ENCODE data around the gene SIRPA. TPM values are rescaled to one million over a fixed set of nuclear protein-coding genes. Genes with fewer than 3 reads are reported as not detected.

The SIRPA gene
- total RNA-seq, 1 donor from 2014 or later, result 130 TPM

- no peak for ATAC-seq
Measured at GRCh38 chr20:1902188-1902587, 7.0 kb downstream of the SIRPA start.

GRCh38 chr20:1904135-1904534, 8.9 kb downstream of the SIRPA start:
- peaks cover 27% of the 10 kb centered on the region for H3K36me3 ChIP-seq
- peaks cover 5% of the 10 kb centered on the region for H3K27me3 ChIP-seq (ENCODE audit: low read depth)
- no peak overlapping the region for H3K27ac ChIP-seq
- TF ChIP-seq CTCF (IDR thresholded peaks at IDR 0.05), result no peak
- H3K9me3 ChIP-seq, result no peaks in the 10 kb centered on the region
- H3K4me1 ChIP-seq, result peaks cover 17% of the 10 kb centered on the region
- no peak for ATAC-seq
- intact Hi-C loops (cut with DNase I), result no loop called here
- DNase-seq, result no peak
- H3K4me3 ChIP-seq, result no peak overlapping the region

More at GRCh38 chr20:1902188-1902587, 7.0 kb downstream of the SIRPA start:
- H3K9me3 ChIP-seq, result no peaks in the 10 kb centered on the region
- H3K27me3 ChIP-seq (ENCODE audit: low read depth), result peaks cover 16% of the 10 kb centered on the region
- peaks cover 34% of the 10 kb centered on the region for H3K4me1 ChIP-seq
- H3K36me3 ChIP-seq, result peaks cover 21% of the 10 kb centered on the region
- no peak for DNase-seq
- intact Hi-C loops (cut with DNase I), result no loop called here
- TF ChIP-seq CTCF (IDR thresholded peaks at IDR 0.05), result no peak
- H3K27ac ChIP-seq, result no peak overlapping the region
- no peak overlapping the region for H3K4me3 ChIP-seq

DNA sequence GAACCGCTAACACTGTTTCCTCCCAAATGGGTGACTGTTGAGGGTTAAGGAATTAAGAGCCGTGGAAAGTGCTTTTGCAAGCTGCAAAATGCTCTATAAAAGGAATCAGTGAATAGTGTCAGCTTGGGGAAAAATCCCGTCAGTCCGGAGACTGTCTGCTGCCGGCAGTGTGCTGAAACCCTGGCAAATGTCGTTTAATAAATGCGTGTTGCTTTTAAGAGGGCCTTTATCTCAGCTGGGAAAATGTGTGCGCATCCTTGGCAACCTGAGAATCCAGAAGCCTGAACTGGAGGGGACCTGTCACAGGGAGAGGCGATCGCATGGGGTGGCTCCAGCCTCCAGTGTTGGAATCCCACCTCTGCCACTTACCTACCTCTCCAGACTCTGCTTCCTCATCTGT, 9.8 kb downstream of the SIRPA start:
- Histone ChIP-seq H3K27ac (no peak overlapping the region), H3K4me1 (peaks cover 8% of the 10 kb centered on the region), H3K27me3 (ENCODE audit: low read depth) (peaks cover 5% of the 10 kb centered on the region), H3K9me3 (no peaks in the 10 kb centered on the region), H3K4me3 (no peak overlapping the region), H3K36me3 (peaks cover 27% of the 10 kb centered on the region)
- ATAC-seq (no peak), DNase-seq (no peak)
- intact Hi-C loops (cut with DNase I), result no loop called here
- no peak for TF ChIP-seq CTCF (IDR thresholded peaks at IDR 0.05)

DNA sequence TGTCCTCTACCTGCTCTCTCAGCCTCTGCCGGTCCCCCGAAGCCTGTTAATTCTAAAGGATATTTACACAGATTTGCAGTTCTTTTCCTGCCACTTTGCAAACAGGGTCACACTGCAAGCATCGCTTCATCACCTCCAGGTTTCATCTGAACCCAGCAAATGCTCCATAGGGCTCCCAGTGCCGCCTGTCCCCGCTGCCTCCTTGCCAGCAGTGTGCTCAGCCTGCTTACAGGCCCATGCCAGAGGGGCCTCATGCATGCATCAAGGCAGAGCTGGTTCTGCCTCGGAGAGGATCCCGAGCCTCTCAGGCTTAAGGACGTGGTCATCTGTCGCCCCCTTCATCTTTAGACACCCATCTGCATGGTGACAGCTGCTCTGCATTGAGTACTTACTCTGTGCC, 10.5 kb downstream of the SIRPA start:
- H3K9me3 ChIP-seq, result no peaks in the 10 kb centered on the region
- peaks cover 5% of the 10 kb centered on the region for H3K27me3 ChIP-seq (ENCODE audit: low read depth)
- H3K4me1 ChIP-seq, result peaks cover 3% of the 10 kb centered on the region
- peaks cover 27% of the 10 kb centered on the region for H3K36me3 ChIP-seq
- no peak for DNase-seq
- no peak overlapping the region for H3K27ac ChIP-seq
- TF ChIP-seq CTCF (IDR thresholded peaks at IDR 0.05), result no peak
- no peak for ATAC-seq
- intact Hi-C loops (cut with DNase I), result no loop called here
- no peak overlapping the region for H3K4me3 ChIP-seq

DNA sequence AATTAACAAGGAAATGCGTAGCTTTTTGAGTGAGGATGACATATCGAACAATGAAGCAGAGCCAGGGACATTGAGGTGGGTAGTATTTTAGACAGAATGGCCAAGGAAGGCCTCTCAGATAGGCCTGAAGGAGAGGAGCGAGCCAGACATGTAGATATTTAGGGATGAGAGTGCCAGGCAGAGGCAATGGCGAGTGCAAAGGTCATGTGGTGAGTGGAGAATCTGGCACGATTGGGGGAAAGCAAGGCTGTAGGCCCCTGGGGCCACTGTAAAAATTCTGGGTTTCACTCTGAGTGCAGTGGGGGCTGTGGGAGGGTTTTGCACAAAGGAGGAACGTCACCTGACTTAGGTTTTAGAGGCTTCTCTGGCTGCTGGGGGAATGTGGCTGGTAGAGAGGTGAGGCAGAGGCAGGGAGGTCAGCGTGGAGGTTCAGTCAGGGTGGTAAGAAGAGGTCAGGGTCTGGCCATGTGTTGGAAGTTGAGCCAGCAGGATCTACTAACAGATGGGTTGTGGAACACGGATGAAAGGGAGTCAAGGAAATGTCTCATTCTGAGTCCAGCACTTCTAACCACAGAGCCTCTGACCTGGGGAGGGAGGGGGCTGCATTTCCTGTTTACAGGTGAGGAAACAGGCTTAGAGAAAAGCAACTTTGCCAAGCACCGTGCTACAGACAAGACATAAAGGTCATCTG, 11.3 kb downstream of the SIRPA start:
- DNase-seq (no peak), ATAC-seq (no peak)
- Histone ChIP-seq H3K9me3 (no peaks in the 10 kb centered on the region), H3K4me3 (no peak overlapping the region), H3K27me3 (ENCODE audit: low read depth) (peaks cover 5% of the 10 kb centered on the region), H3K27ac (no peak overlapping the region), H3K4me1 (peaks cover 3% of the 10 kb centered on the region), H3K36me3 (peaks cover 27% of the 10 kb centered on the region)
- TF ChIP-seq CTCF (IDR thresholded peaks at IDR 0.05), result no peak
- intact Hi-C loops (cut with DNase I), result no loop called here

Data from lower lobe of right lung (tissue), 2 donors.